Measurements from ENCODE around the gene AFF3.

DNA sequence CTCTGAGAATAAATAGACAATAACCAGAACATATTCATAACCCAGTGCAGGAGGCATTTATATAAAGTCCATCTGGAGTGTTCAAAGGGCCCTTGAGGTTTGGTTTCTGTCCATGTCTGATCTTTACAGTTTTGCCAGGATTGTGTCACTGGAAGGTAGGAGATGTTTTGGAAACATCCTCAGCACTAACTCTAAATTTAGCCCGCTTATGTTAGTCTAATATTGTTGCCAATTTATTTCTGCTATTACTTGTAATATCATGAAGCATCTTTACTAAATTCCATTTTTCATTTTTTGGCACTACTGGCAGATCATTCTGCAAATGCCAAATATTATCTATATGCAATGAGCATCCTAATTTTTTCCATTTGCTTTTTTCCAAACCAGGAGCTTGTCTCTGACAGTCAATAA is 630.2 kb downstream of the AFF3 start:
- TF ChIP-seq CTCF (optimal IDR thresholded peaks at IDR 0.05 in 1 of 3, IDR thresholded peaks at IDR 0.05 in 1 of 3, conservative IDR thresholded peaks at IDR 0.05 in 1 of 3; ENCODE audit: extremely low read depth in 1 of 3, insufficient read depth in 2 of 3, low read length in 3 of 3): no peak
- no peak for TF ChIP-seq EZH2 (IDR thresholded peaks at IDR 0.05; ENCODE audit: low read length)

Data from keratinocyte (primary cell).